Measurements from ENCODE around the gene PROSER2.

The PROSER2 gene

DNA sequence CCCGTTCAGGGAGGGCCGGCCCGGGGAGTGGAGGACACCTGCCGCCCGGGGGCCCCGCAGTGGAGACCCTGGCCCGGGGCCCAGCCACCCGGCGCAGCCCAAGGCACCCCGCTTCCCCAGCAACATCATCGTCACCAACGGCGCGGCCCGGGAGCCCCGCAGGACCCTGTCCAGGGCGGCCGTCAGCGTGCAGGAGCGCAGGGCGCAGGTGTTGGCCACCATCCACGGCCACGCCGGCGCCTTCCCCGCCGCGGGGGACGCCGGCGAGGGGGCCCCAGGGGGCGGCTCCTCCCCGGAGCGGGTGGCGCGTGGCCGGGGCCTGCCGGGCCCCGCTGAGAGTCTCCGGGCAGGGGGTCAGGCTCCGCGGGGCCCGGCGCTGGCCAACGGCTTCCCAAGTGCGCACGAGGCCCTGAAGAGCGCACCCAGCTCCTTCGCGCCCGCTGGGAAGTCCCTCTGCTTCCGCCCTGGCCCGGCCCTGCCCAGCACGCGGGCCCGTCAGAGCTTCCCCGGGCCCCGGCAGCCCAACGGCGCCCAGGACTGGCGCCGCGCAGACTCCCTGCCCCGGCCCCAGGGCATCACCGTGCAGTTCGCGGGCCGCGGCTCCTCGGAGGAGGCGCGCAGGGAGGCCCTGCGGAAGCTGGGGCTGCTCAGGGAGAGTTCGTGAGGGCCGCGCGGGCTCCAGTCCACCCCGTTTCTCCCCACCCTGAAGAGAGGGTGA is 46.7 kb downstream of the PROSER2 start:
- DNase-seq = no peak

DNA sequence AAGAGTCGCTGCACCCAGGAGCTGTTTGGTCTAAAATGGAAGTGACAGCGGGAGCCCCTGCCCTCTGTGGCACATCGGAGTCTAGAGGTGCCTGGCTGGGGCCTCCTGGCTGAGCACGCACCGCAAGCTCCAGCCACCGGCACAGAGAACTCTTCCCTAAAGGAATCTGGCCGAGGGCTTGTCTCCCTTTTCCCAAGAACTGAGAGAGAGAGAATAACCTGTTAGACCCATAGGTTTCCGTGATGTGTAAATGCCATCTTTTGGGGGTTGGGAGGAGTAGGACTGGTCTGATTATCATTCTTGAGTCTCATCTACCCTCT is 47.3 kb downstream of the PROSER2 start:
- no peak for DNase-seq

DNA sequence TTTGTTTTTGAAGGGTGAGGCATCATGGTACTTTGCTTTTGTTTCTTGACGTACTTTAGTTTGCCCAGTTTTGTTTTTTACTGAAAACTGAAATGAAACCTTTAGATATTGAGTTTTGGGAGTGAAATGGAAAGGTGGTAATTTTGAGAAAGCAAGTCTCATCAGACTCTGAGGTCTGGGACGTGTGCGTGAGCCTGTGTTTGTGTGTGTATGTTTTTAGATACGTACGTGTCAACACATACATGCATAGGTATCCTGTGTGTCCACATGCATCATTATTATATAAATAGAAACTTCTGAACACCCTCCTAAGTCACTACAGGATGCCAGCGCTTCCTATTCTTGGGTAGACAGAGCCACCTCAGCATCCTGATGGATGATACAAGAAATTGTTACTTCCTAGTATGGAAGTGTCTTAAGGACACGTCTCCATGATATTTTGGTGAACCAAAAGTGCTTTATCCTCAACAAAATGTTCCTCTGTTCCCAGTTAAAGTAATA is 47.8 kb downstream of the PROSER2 start:
- DNase-seq = no peak

DNA sequence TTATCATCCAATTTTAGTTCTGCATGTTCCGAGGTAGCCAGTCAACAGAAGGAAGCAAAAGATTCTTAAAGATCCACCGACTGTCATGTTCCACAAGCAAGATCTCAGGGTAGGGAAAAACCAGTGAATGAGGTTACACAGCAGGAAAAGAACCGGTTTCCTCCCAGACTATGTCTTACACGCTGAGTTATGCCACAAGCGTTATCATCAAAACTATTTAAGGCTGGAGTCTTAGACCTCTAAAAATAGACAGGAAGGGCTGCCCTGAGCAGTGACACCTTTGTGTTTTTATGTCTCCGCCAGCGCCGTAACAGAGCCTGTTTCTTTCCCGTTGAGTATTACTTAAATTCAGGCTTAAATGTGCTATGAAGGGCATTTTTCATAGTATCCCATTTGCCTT is 48.3 kb downstream of the PROSER2 start:
- no peak for DNase-seq

DNA sequence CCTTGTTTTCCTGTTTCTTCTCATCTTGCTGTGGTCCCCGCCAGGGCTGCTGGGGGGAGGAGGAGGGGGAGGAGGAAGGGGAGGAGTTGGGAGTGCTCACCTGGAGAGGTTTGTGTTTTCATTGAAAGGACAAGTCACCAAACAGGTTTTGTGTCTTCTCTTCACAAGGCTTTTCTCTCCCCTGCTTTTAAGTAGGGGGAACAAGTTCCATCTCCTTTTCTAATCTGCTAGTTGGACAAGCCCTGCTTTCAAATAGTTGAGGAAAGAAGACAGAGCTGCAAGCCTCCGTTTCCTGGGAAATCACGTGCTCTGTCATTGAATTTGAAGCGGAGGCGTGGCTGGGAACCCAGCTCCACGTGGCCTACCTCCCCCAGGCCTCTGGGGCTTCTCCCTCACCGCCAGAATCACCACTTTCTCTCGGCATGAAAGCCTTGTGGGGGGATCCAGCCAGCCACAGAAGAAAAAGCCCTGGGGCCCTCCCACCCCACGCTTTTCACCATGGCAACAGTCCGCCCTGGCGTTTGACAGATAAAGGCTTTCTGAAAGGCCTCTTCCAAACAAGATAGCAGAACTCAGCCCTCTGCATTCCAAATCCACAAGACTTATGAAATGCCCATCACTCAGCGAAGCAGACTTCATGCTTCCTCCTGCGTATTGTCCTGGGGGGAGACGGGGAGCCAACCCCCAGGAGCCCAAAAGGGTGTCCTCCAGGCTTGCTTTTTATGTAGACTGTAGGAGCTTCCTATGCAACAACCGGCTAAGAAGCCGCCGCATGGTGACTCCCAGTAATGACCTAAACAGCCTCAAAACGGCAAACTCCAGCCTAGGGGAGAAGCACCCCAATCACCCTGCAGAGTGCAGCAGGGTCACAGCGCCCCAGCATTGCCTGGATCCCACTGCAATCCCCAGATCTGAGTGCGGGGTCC is 51.7 kb downstream of the PROSER2 start:
- DNase-seq = no peak

DNA sequence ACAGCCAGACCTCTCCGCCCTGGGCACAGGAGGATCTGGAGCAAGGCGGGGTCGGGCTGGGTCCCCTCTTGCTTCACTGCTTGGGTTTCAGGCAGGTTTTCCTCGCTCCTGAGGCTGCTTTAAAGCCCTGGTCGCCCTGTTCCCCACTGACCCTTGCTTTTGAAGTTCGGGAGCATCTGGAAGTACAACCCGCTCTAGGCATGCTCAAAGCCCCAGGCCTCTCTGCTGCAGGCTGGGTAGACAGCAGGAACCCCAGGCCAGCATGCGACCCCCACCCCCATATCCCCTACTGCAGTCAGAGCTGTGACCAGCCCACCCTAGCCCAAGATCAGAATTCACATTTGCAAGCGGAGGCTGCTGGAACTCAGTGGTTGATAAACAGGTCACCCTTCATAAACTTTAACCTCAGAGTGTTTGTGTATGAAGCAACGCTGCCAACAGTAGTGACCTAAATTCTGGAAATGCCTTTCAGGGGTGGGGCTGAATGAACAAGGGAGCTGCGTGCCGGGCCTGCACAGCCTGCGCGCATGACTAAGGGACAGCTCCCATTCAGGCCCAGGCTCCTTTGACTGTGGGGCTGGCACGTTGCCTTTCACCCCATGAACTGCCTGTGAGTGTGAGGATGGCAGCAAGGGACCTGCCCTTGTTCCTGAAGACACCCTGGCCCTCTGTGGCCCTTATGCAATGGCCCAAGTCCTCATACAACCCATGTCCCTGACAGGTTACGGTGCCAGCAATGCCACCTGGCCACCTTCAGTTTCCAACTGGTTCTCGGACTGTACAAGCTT is 52.5 kb downstream of the PROSER2 start:
- no peak for DNase-seq

DNA sequence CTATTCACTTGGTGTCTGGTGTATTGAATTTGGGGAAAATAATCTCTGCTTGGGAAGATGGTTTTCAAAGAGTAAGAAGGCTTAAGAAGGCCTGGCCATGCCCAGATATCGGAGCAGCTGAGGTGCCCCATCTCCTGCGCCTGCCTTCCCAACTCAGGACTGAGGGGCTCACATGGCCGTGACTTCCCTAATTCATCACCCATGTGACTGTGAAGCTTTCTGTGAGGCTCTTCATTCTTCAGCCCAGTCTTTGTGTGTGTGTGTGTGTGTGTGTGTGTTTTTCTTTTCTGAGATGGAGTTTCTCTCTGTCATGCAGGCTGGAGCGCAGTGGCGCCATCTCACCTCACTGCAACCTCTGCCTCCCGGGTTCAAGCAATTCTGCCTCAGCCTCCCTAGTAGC is 53.2 kb downstream of the PROSER2 start:
- DNase-seq = no peak

DNA sequence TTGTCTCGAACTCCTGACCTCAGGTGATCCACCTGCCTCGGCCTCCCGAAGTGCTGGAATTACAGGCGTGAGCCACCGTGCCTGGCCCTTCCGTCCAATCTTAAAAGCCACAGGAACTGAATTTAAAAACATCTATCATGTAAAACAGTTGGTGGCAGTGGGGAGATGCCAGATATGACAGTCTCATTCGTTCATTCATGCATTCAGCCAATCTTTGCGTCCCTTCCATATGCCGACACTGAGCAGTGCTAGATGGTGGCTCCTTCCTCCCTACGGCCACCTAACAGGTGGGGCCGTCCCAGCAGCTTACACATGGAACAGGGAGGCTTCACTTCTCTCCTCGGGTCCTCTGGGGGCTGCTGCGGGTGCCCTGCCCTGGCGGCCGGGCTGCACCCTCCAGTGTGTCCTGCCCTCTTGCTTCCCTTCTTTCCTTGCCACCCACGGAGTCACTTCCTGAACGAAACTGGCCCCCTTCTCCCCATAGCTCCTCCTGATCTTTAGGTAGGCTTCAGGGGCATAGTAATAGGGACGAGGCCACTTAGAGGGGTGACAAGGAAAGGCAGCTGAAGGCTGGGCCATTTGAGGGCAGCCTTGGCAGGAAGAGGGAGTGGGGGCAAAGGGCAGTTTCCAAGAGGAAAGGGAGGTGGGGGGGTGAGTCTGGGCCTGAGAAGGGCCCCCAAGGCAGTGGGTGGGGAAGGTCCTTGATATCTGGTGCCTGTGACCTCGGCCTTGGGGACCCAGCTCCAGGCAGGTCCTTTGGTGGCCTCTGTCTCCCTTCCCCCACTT is 53.8 kb downstream of the PROSER2 start:
- DNase-seq = no peak

DNA sequence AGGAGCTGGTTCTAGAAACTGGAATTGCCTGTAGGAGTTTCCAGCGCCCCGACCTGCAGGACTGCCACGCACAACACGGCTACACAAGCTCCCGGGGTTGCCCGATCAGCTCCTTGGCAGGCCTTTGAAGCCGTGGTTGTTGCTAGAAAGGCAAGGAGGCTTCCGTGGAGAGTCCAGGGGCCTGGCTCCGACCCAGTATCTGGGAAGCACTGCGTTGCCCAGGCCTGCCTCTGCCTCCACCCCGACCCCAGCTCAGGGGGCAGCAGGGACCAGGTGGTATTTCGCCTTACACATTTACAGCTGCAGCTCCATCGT is 54.4 kb downstream of the PROSER2 start:
- no peak for DNase-seq

DNA sequence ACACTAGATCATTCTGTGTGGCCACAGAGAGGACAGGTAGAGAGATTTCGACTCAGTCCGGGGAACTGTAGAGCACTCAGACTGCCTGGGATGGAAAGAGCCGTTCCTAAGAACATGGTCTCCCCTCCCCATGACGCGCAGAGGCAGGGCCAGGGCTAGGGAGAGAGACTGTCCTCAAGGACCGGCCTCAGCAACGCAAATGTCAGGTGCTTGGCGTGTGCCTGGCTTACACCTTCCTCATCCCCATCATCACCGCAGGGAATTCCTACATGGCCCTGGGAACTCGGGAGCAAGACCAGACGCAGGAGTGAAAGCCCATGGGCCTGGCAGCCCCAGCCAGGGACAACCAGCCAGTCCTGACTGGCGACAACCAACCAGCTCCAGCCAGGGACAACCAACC is 55.6 kb downstream of the PROSER2 start:
- no peak for DNase-seq

DNA sequence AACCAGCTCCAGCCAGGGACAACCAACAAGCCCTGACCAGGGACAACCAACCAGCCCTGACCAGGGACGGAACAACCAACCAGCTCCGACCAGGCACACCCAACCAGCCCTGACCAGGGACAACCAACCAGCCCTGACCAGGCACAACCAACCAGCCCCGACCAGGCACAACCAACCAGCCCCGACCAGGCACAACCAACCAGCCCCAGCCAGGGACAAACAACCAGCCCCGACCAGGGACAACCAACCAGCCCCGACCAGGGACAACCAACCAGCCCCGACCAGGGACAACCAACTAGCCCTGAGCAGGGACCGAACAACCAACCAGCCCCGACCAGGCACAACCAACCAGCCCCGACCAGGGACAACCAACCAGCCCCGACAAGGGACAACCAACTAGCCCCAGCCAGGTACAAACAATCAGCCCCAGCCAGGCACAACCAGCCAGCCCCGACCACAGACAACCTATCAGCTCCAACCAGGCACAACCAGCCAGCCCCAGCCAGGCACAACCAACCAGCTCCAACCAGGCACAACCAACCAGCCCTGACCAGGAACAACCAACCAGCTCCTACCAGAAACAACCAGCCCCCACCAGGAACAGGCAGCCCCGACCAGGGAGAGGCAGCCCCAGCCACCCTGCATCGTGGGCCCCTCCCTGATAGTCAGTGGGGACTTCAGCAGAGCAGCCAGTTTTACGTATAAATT is 56.4 kb downstream of the PROSER2 start:
- no peak for DNase-seq

DNA sequence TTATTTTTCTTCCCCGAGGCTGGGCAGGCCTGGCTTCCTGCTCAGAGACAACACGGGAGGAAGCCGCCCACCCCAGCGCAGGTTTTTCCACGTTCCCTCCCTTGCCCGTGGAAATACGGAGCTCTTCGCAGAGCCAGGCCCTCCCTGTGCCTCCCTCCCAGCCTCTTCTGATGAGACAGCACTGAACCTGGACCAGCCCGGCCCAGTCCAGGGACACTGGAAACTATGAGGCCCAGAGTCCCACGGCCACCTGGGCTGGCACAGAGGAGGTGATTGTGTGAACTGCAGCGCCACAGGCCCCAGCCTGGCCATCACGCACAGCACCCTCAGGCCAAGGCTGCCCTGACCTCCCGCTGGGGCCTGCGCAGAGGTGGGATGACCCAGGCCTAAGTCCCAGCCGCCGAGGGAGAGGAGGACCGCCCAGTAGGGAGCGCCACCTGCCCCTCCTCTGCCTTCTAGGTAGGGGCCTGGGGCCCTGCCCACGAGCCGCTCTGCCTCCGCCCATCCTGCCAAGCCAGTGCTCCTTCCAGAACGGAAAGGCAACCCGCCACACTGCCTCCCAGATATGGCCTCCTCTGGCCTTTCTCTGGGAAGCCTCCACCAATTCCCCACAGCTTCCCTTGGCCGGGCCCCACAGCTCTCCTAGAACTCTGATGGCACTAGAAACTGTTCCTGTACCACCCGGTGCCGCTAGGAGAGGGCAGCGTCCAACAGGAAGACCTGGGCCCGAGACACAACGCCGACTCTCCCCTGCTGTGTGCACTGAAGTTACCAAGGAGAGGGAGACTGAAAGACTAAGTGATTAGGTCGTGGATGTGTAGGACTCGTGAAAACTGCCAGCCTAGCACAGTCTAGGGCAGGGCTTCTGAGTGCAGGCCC is 57.2 kb downstream of the PROSER2 start:
- no peak for DNase-seq

DNA sequence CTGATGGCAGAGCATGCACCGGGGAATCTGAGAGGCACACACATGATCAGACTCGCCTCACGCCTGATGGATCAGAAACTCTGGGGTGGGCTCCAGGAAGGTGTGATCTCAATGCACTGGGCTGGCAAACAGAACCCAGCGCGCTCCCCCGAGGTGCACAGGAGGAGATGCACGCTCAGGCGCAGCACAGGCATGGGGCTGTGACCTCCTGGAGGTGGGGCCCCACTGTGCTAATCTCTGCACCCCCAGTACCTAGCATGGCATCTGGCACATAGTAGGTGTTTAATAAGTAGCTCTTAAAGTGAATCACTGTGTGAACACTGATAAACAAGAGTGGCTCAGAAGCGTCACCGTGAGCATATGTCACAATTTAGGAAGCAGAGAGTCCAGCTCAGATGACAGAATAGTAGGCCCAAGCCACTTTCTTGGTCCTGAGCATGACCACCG is 57.9 kb downstream of the PROSER2 start:
- DNase-seq = no peak

DNA sequence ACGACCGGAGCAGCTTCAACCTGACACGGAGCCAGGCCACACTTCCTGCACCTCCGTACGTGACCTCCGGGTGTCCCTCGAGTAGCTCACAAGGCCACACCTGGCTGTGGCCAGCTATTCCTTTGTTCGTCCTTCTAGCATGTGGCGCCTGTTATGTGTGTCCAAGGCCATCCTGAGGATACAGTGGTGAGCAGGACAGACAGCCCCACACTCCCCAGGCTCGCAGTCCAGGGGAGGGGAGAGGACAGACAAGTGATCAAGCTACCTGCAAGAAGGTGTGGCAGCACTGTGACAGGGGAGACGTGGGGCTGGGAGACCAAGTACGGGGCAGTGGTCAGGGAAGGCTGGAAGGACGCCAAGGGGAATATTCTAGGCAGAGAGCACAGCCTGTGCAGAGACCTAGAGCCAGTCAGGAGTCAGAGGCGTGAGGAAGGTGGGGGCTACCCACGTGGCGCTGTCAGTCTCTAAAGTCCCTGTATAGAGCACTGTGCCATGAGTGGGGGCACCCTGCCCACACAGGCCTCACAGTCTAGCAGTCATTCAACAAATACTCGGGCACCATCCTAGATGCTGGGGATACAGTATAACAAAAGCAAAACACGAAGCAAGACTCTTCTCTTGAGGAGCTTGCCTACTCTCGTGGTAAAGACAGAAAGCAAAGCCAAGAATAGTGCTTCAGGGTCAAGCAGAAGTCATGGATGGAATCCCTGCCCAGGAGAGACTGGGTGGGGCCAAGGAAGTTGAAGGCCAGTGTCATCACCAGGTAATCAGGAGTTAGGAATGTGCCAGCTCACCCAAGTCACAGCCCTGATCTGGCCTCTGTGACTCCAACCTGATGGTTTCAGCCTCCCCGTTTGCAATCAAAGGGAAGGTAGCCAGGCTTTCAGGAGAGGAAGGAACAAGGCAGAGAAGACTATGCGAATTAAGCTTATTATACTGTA is 58.6 kb downstream of the PROSER2 start:
- no peak for DNase-seq

DNA sequence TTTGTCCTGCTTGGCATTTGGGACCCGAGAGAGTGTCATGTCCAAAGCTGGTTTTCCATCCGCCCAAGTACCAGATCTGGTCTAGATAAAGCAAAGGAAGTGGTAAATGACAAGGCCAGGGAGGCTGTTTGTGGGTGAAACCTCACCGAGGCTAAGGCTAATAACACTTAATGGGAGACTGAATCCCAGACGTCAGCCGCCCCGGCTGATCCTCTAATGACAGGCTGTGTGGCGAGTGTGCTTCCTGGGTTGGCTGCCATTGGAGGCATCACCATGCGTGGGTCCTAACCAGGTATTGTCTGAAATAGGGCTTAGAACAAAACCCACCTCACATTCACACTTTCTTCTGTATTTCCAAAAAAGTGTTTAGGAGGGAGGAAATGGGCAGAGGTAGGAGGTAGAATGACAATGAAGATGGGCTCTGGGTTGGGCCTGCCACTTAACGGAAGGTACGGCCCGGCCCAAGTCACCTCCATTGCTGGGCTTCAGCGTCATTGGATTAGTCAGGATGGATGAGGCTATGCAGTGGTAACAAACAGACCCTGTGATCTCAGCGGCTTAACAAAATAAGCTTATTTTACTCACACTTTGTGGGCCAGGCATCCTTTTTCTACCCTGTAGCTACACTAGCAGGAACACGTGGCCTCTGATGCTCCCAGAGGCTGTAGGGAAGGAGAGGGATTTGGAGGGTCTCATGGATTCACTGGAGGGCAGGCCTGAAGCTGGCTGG is 59.7 kb downstream of the PROSER2 start:
- no peak for DNase-seq

DNA sequence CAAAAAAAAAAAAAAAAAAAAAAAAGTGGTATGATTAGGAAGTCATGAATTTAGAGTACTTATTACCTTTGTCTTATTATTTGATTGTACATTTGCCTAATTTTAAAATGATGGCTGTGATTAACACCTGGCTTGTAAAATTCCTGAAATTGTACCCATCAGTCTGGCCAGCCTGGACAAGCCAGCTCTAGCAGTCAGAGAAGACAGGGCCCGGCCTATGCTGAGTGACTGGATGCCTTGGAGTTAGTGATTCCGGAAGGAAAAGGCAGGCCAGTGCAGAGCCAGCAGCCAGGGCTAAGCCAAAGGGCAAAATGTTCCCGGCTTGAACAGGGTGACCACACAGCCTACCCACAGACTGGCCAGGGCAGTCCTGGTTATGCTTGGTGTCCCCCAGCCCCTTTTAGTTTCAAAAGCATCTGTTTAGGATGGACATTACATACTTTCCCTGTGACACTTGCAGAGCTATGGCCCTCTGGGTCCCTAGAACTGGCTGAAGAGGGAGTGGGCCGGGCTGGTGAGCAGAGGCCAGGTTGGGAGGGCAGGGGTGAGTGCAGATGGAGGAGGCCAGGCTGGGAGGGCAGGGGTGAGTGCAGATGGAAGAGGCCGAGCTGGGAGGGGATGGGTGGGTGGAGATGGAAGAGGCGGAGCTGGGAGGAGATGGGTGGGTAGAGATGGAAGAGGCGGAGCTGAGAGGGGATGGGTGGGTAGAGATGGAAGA is 61.7 kb downstream of the PROSER2 start:
- DNase-seq = no peak

DNA sequence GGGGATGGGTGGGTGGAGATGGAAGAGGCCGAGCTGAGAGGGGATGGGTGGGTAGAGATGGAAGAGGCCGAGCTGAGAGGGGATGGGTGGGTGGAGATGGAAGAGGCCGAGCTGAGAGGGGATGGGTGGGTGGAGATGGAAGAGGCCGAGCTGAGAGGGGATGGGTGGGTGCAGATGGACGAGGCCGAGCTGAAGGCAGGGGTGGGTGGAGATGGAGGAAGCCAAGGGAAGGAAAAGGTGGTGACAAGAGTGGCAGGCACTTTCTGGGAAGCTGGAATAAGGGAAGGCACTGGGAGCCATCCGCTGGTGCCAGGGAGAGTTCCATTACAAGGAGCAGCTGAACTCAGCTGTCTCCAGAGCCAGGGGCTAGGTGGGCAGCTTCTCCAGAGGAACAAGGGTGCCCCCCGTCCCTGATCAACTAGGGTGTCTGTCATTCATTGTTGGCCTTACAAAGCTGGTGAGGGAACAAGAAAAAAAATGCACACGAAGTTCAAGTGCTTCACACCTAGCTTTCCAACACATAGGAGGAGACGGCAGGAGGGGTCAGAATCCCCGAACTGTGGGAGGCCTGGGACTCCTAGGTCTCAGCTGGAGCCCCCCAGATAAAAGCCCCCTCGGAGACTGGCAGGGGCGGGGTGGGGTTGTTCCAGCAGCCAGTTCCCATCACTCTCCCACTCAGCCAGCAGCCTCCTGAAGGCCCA is 62.4 kb downstream of the PROSER2 start:
- no peak for DNase-seq

DNA sequence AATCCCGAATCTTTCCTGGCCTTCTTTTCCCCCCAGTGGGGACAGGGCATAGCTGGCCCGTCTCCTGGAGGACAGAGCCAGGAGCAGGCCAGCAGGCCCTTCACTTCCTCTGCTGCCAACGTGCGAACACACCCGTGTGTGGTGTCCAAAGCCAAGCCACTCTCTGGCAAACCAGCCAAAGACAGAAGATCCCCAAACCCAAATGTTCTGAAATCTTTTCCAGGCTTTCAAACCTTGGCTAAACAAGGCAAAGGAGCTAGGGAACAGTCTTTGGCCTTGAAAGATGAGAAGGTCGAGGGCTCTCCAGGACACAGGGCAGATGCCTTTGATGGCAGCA is 63.0 kb downstream of the PROSER2 start:
- no peak for DNase-seq

Measured in NCI-H1930 (cell line).